22Rv1 (cell line): ENCODE data around the gene FKBP2.

Experiments
- ZFX ChIP-seq: fragments of 450-650 bp; IDR thresholded peaks from 2 replicates; pipeline ENCODE4 v1.6.1; 2017; ENCODE audit warnings: antibody characterized with exemption, borderline replicate concordance
- TF ChIP-seq, protein P1 (sequence below): fragments of 450-650 bp; IDR thresholded peaks from 2 replicates; pipeline ENCODE4 v1.5.1; 2017; ENCODE audit warnings: mild to moderate bottlenecking

DNA sequence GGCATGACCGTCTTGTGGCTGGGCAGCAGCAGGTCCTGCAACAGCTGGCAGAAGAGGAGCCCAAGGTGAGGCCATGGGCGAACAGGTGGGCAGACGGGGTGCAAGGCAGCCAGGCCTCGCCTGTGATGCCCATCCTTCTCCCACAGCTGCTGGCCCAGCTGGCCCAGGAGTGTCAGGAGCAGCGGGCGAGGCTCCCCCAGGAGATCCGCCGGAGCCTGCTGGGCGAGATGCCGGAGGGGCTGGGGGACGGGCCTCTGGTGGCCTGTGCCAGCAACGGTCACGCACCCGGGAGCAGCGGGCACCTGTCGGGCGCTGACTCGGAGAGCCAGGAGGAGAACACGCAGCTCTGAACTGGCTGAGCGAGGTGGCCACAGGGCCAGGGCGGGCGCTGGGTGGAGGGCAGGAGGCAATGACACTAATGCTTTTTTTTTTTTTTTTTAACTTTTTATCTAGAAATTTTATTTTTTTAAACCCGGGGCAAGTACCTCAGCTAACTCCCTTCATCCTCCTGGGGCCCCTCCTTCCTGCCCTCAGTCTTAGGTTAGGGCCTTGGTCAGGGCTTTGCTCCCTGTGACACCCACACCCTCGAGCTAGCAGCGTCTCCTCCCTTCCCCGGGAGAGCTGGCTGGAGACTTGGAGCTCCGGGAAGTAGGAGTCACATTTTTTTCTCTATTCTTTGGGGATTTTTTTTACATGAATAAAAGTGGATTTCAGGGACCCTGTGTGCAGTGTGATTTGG is 26.5 kb downstream of the FKBP2 start:
- TF ChIP-seq, protein P1, sequence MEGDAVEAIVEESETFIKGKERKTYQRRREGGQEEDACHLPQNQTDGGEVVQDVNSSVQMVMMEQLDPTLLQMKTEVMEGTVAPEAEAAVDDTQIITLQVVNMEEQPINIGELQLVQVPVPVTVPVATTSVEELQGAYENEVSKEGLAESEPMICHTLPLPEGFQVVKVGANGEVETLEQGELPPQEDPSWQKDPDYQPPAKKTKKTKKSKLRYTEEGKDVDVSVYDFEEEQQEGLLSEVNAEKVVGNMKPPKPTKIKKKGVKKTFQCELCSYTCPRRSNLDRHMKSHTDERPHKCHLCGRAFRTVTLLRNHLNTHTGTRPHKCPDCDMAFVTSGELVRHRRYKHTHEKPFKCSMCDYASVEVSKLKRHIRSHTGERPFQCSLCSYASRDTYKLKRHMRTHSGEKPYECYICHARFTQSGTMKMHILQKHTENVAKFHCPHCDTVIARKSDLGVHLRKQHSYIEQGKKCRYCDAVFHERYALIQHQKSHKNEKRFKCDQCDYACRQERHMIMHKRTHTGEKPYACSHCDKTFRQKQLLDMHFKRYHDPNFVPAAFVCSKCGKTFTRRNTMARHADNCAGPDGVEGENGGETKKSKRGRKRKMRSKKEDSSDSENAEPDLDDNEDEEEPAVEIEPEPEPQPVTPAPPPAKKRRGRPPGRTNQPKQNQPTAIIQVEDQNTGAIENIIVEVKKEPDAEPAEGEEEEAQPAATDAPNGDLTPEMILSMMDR: no peak
- TF ChIP-seq ZFX: no peak
